ENCODE measurements around the gene GPR39.

DNA sequence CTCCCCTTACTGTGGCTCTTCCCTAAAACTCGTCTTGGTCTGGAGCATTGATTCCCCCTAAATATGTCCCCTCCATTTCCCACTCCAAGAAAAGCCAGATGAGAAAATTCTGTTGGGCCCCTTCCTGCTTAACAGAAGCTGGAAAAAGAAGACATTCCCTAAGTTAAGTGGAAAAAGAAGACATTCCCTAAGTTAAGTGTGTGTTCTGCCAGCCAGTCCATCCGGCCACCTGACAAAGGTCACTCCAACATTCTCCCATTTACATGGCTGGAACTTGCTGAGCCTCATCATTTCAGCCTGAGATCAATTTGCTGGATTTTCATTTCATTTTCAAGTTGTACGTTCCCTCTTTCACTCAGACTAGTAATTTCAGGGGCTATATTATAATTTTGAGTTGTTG, 201.4 kb downstream of the GPR39 start:
- no peak for TF ChIP-seq POLR2A (IDR thresholded peaks at IDR 0.05)
- TF ChIP-seq, protein P1, sequence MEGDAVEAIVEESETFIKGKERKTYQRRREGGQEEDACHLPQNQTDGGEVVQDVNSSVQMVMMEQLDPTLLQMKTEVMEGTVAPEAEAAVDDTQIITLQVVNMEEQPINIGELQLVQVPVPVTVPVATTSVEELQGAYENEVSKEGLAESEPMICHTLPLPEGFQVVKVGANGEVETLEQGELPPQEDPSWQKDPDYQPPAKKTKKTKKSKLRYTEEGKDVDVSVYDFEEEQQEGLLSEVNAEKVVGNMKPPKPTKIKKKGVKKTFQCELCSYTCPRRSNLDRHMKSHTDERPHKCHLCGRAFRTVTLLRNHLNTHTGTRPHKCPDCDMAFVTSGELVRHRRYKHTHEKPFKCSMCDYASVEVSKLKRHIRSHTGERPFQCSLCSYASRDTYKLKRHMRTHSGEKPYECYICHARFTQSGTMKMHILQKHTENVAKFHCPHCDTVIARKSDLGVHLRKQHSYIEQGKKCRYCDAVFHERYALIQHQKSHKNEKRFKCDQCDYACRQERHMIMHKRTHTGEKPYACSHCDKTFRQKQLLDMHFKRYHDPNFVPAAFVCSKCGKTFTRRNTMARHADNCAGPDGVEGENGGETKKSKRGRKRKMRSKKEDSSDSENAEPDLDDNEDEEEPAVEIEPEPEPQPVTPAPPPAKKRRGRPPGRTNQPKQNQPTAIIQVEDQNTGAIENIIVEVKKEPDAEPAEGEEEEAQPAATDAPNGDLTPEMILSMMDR (IDR thresholded peaks at IDR 0.05): no peak

Data from esophagus squamous epithelium (tissue), 4 donors.